GM18526 (cell line): ENCODE data around the gene TSR2.

Experiments
- POLR2A ChIP-seq: IDR thresholded peaks from 3 replicates; pipeline ENCODE4 v1.6.1; 2011; ENCODE audit not compliant: insufficient read length; ENCODE audit errors: extremely low read depth

The TSR2 gene

GRCh38 chrX:54439960-54440871 lies at the start of gene TSR2:
Gene TSR2, plus strand, starts transcription at chrX:54440404. Its CDS starts 18 bp downstream, at chrX:54440422.
- peak; percentile 51 for TF ChIP-seq POLR2A

- TF ChIP-seq POLR2A: no peak
These were observed 43.1 kb upstream of the TSR2 start for GRCh38 chrX:54397113-54397512.

- TF ChIP-seq POLR2A: no peak
These were observed 32.9 kb upstream of the TSR2 start for GRCh38 chrX:54407266-54407665.

GRCh38 chrX:54411732-54412131 lies 28.5 kb upstream of the TSR2 start:
- no peak for TF ChIP-seq POLR2A

GRCh38 chrX:54413753-54414152 lies 26.5 kb upstream of the TSR2 start:
- no peak for TF ChIP-seq POLR2A

- TF ChIP-seq POLR2A: no peak
These were observed 24.5 kb upstream of the TSR2 start for GRCh38 chrX:54415534-54416350.

- TF ChIP-seq POLR2A: no peak
These were observed 23.2 kb upstream of the TSR2 start for GRCh38 chrX:54416965-54417364.

GRCh38 chrX:54419559-54420302 lies 20.5 kb upstream of the TSR2 start:
- TF ChIP-seq POLR2A: no peak

- no peak for TF ChIP-seq POLR2A
These were observed 18.0 kb upstream of the TSR2 start for GRCh38 chrX:54422168-54422567.

GRCh38 chrX:54423161-54423888 lies 16.9 kb upstream of the TSR2 start:
- TF ChIP-seq POLR2A: no peak

GRCh38 chrX:54427837-54428424 lies 12.3 kb upstream of the TSR2 start:
- no peak for TF ChIP-seq POLR2A

GRCh38 chrX:54430519-54430918 lies 9.7 kb upstream of the TSR2 start:
- no peak for TF ChIP-seq POLR2A

- TF ChIP-seq POLR2A: no peak
These were observed 5.1 kb upstream of the TSR2 start for GRCh38 chrX:54435121-54435520.

- TF ChIP-seq POLR2A: no peak
These were observed 2.6 kb downstream of the TSR2 start for GRCh38 chrX:54442790-54443189.

GRCh38 chrX:54444752-54445151 lies 4.5 kb downstream of the TSR2 start:
- TF ChIP-seq POLR2A: no peak

- TF ChIP-seq POLR2A: no peak
These were observed 5.9 kb downstream of the TSR2 start for GRCh38 chrX:54446084-54446483.
